K562 treated with DMSO at 1 percent for 4 hours (cell line): Measurements from ENCODE around the gene HNRNPD. TPM values are rescaled to one million over a fixed set of nuclear protein-coding genes. Genes with fewer than 3 reads are reported as not detected.

Source experiments
- total RNA-seq: library from RNA; unstranded; fragments of 300-600 nt; gene quantifications from 2 replicates; pipeline ENCODE4 v1.2.3, GENCODE V29; 2022; ENCODE audit not compliant: insufficient read depth

The HNRNPD gene
- total RNA-seq: 87.3 and 101 TPM in 2 replicates

GRCh38 chr4:82373816-82374625, at the start of gene HNRNPD:
HNRNPD (minus strand) TSS chr4:82373991; CDS start chr4:82373678, 313 bp downstream.

Other genes with a start within 250 kb of the HNRNPD start
- 43.3 and 58.1 TPM in 2 replicates for gene HNRNPDL, start 56.5 kb upstream of the HNRNPD start, total RNA-seq
- 25.1 and 32.2 TPM in 2 replicates for gene ENOPH1, start 56.6 kb upstream of the HNRNPD start, total RNA-seq
- not detected in 2 replicates for gene TMEM150C, start 188.0 kb upstream of the HNRNPD start, total RNA-seq